WTC11 (cell line): ENCODE results near the gene WIZ. TPM values are rescaled to one million over a fixed set of nuclear protein-coding genes. Genes with fewer than 3 reads are reported as not detected.
A peak's percentile ranks its signal among the peaks of the same experiment; 100 is the strongest.

Experiments used
- ATAC-seq: fragments of 200-7000 bp; cut with Tn5 transposase; 2 replicates; pipeline ENCODE4 v1.10.0; 2021; ENCODE audit warnings: mild to moderate bottlenecking, moderate library complexity
- CTCF ChIA-PET: fragments of 300-600 bp; sonication (Branson Sonifier 250); formaldehyde crosslinking; loops from one replicate; lab custom pipeline; 2021; ENCODE audit warnings: antibody characterized with exemption; lab: Charles Lee
- POLR2A ChIA-PET: fragments of 350-600 bp; sonication (Branson Sonifier 250); formaldehyde crosslinking; loops from one replicate; lab custom pipeline; 2021; ENCODE audit warnings: antibody characterized with exemption; lab: Charles Lee
- DNase-seq: peaks from one replicate; pipeline ENCODE4 v3.0.0; 2021; ENCODE audit warnings: low spot score
- H3K27ac Mint-ChIP-seq: 2 replicates; pipeline ENCODE4 v1.8.0; 2021; ENCODE audit warnings: mixed read lengths
- H3K27me3 Mint-ChIP-seq: 2 replicates; pipeline ENCODE4 v1.8.0; 2021; ENCODE audit warnings: low read depth, mild to moderate bottlenecking, moderate library complexity, mixed read lengths
- H3K36me3 Mint-ChIP-seq: 2 replicates; pipeline ENCODE4 v1.8.0; 2021; ENCODE audit warnings: mixed read lengths
- H3K4me1 Mint-ChIP-seq: 2 replicates; pipeline ENCODE4 v1.8.0; 2022; ENCODE audit warnings: mixed read lengths
- H3K4me3 Mint-ChIP-seq: 2 replicates; pipeline ENCODE4 v1.8.0; 2021; ENCODE audit warnings: mild to moderate bottlenecking, moderate library complexity, mixed read lengths
- H3K9me3 Mint-ChIP-seq: 2 replicates; pipeline ENCODE4 v1.8.0; 2021; ENCODE audit warnings: mixed read lengths
- FOXK1 ChIP-seq: sonication (generic); formaldehyde crosslinking; IDR thresholded peaks from 2 replicates; pipeline ENCODE4 v1.8.0; 2022; ENCODE audit warnings: mild to moderate bottlenecking, moderate library complexity, missing genetic modification reagents
- GRHL2 ChIP-seq: fragments of 250-450 bp; sonication (Bioruptor Pico); IDR thresholded peaks from 2 replicates; pipeline ENCODE4 v1.8.0; 2022; ENCODE audit warnings: mild to moderate bottlenecking, moderate library complexity; ENCODE audit not compliant: insufficient replicate concordance, severe bottlenecking
- JUN ChIP-seq: sonication (generic); formaldehyde crosslinking; IDR thresholded peaks from 2 replicates; pipeline ENCODE4 v1.8.0; 2023; ENCODE audit warnings: mild to moderate bottlenecking, missing genetic modification reagents
- NR2C2 ChIP-seq: sonication (generic); formaldehyde crosslinking; IDR thresholded peaks from 2 replicates; pipeline ENCODE4 v1.8.0; 2022; ENCODE audit warnings: mild to moderate bottlenecking, missing genetic modification reagents
- SP1 ChIP-seq: sonication (generic); formaldehyde crosslinking; conservative IDR thresholded peaks from 2 replicates; pipeline ENCODE4 v1.8.1; 2022; ENCODE audit warnings: missing genetic modification reagents
- ZNF138 ChIP-seq: sonication (generic); formaldehyde crosslinking; conservative IDR thresholded peaks from 2 replicates; pipeline ENCODE4 v1.8.1; 2022; ENCODE audit warnings: mild to moderate bottlenecking, moderate library complexity, missing genetic modification reagents
- total RNA-seq: library from RNA; stranded (reverse); gene quantifications from 3 replicates; pipeline ENCODE4 v1.2.3, GENCODE V29; 2021
- TF ChIP-seq, protein P1 (sequence below): fragments of 250-450 bp; sonication (Bioruptor Pico); IDR thresholded peaks from 2 replicates; pipeline ENCODE4 v1.9.0; 2021; ENCODE audit warnings: mild to moderate bottlenecking
- TF ChIP-seq, protein P2 (sequence below): sonication (generic); formaldehyde crosslinking; IDR thresholded peaks from 2 replicates; pipeline ENCODE4 v1.8.1; 2022; ENCODE audit warnings: low read depth, mild to moderate bottlenecking, moderate library complexity, missing genetic modification reagents, borderline replicate concordance
- TF ChIP-seq, protein P3 (sequence below): sonication (generic); formaldehyde crosslinking; conservative IDR thresholded peaks from 2 replicates; pipeline ENCODE4 v1.8.1; 2022; ENCODE audit warnings: mild to moderate bottlenecking, missing genetic modification reagents
- TF ChIP-seq, protein P4 (sequence below): sonication (generic); formaldehyde crosslinking; IDR thresholded peaks from 2 replicates; pipeline ENCODE4 v1.8.1; 2023; ENCODE audit warnings: mild to moderate bottlenecking, missing genetic modification reagents, moderate library complexity
- TF ChIP-seq, protein P5 (sequence below): sonication (generic); formaldehyde crosslinking; conservative IDR thresholded peaks from 2 replicates; pipeline ENCODE4 v1.8.1; 2023; ENCODE audit warnings: mild to moderate bottlenecking, low read depth, missing genetic modification reagents, moderate library complexity
- TF ChIP-seq, protein P6 (sequence below): sonication (generic); formaldehyde crosslinking; IDR thresholded peaks from 2 replicates; pipeline ENCODE4 v1.8.0; 2022; ENCODE audit warnings: mild to moderate bottlenecking, missing genetic modification reagents
- TF ChIP-seq, protein P7 (sequence below): sonication (generic); formaldehyde crosslinking; IDR thresholded peaks from 2 replicates; pipeline ENCODE4 v1.8.1; 2023; ENCODE audit warnings: mild to moderate bottlenecking, moderate library complexity, missing genetic modification reagents
- TF ChIP-seq, protein P8 (sequence below): sonication (generic); formaldehyde crosslinking; IDR thresholded peaks from 2 replicates; pipeline ENCODE4 v1.8.0; 2022; ENCODE audit warnings: mild to moderate bottlenecking, missing genetic modification reagents

WIZ gene
- total RNA-seq, 1 experiment from 2014 or later: 43.9 TPM

DNA sequence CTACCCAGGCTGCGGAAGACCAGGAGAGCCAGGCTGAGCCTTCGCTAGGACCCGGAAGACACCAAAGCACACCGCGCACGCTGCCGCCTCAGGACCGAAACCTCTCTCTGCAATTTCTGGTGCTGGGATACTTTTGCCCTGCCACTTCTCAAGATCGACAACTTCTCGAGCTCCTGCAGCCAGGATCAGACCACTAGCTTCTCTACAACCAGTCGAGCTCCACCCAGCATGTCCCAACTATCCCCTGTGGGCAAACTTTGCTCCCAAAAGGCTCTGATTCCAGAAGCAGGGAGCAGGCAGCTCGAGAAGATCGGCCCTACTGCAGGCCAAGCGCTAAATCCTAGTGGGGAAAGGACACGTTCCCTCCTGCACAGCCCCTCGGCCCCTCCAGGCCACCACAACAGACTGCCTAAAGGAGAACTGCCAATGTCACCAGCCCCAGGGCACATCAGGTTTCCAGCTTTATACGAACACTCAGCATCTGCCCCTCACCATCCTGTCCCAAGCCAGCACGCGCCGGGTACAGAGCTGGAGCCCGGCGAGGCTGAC is 71.1 kb downstream of the WIZ start:
- H3K4me1 Mint-ChIP-seq: peaks cover 29% of the 10 kb centered on the region
- CTCF ChIA-PET: interaction anchor here (0.8 to 4.5 kb wide), 12 partner anchors 35 to 277 kb away, joined by 3 to 22 read pairs (median 5); partner anchors contain the start of gene AKAP8L
- no peaks in the 10 kb centered on the region for H3K9me3 Mint-ChIP-seq
- POLR2A ChIA-PET: interaction anchor here (0.7 to 2.4 kb wide), 7 partner anchors 41 to 177 kb away, joined by 3 to 31 read pairs (median 5); partner anchors contain the start of genes AKAP8L, BRD4 and EPHX3
- peak overlapping the region; percentile 95 for H3K27ac Mint-ChIP-seq
- no peak for DNase-seq
- H3K4me3 Mint-ChIP-seq: peak overlapping the region; percentile 99
- H3K27me3 Mint-ChIP-seq: no peaks in the 10 kb centered on the region
- TF ChIP-seq GRHL2: no peak
- TF ChIP-seq JUN (CRISPR knock-in tag): peak; percentile 70; the same call in 1 of the 2 replicates
- TF ChIP-seq, protein P1, sequence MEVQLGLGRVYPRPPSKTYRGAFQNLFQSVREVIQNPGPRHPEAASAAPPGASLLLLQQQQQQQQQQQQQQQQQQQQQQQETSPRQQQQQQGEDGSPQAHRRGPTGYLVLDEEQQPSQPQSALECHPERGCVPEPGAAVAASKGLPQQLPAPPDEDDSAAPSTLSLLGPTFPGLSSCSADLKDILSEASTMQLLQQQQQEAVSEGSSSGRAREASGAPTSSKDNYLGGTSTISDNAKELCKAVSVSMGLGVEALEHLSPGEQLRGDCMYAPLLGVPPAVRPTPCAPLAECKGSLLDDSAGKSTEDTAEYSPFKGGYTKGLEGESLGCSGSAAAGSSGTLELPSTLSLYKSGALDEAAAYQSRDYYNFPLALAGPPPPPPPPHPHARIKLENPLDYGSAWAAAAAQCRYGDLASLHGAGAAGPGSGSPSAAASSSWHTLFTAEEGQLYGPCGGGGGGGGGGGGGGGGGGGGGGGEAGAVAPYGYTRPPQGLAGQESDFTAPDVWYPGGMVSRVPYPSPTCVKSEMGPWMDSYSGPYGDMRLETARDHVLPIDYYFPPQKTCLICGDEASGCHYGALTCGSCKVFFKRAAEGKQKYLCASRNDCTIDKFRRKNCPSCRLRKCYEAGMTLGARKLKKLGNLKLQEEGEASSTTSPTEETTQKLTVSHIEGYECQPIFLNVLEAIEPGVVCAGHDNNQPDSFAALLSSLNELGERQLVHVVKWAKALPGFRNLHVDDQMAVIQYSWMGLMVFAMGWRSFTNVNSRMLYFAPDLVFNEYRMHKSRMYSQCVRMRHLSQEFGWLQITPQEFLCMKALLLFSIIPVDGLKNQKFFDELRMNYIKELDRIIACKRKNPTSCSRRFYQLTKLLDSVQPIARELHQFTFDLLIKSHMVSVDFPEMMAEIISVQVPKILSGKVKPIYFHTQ (CRISPR knock-in tag): peak; percentile 54; the same call in 1 of the 2 replicates
- TF ChIP-seq, protein P2, sequence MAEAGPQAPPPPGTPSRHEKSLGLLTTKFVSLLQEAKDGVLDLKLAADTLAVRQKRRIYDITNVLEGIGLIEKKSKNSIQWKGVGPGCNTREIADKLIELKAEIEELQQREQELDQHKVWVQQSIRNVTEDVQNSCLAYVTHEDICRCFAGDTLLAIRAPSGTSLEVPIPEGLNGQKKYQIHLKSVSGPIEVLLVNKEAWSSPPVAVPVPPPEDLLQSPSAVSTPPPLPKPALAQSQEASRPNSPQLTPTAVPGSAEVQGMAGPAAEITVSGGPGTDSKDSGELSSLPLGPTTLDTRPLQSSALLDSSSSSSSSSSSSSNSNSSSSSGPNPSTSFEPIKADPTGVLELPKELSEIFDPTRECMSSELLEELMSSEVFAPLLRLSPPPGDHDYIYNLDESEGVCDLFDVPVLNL (CRISPR knock-in tag): peak; percentile 9; the same call in 1 of the 2 replicates
- TF ChIP-seq FOXK1 (CRISPR knock-in tag): no peak
- TF ChIP-seq, all 79 proteins: peak for 3
- no peaks in the 10 kb centered on the region; the same call in 1 of the 2 replicates for H3K36me3 Mint-ChIP-seq
- no peak for ATAC-seq

DNA sequence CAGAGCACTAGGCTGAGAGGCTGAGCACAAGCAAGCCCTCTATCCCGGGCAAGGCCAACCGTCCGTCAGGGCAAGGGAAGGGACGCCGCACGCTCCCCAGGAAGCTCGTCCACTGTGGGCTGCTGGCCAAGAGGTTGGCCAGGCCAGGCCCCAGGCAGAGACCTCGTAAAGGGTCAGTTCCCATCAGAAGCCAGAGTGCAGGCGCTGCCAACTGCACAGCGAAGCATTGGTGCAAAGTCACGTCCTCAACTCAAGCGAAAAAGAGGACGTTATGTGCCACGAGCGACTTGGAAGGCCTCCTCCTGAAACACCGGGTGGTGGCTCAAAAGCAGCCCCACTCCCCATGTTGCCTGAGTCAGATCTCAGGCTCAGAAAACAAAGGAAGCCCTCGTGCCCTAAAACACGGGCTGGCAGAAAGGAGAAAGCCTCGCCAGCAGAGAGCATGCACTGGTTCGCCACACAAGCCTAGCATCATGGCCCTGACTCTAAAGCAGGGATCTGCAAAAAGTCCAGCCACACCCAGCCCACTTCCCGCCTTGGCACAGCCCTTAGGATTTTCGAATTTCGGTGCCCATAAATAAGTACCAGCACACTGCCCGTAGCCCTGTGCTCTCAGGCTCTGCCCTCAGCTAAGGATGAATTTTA is 74.8 kb downstream of the WIZ start:
- Mint-ChIP-seq H3K27ac (peak overlapping the region; percentile 53), H3K4me3 (no peak overlapping the region), H3K4me1 (peaks cover 15% of the 10 kb centered on the region), H3K36me3 (peaks cover 32% of the 10 kb centered on the region), H3K9me3 (no peaks in the 10 kb centered on the region), H3K27me3 (no peaks in the 10 kb centered on the region)
- ChIA-PET POLR2A (no interaction called here), CTCF (no interaction called here)
- TF ChIP-seq, protein P3, sequence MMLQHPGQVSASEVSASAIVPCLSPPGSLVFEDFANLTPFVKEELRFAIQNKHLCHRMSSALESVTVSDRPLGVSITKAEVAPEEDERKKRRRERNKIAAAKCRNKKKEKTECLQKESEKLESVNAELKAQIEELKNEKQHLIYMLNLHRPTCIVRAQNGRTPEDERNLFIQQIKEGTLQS (CRISPR knock-in tag): no peak
- TF ChIP-seq ZNF138 (no peak), NR2C2 (no peak)
- TF ChIP-seq, protein P4, sequence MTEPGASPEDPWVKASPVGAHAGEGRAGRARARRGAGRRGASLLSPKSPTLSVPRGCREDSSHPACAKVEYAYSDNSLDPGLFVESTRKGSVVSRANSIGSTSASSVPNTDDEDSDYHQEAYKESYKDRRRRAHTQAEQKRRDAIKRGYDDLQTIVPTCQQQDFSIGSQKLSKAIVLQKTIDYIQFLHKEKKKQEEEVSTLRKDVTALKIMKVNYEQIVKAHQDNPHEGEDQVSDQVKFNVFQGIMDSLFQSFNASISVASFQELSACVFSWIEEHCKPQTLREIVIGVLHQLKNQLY: no peak
- ATAC-seq: no peak
- no peak for DNase-seq

DNA sequence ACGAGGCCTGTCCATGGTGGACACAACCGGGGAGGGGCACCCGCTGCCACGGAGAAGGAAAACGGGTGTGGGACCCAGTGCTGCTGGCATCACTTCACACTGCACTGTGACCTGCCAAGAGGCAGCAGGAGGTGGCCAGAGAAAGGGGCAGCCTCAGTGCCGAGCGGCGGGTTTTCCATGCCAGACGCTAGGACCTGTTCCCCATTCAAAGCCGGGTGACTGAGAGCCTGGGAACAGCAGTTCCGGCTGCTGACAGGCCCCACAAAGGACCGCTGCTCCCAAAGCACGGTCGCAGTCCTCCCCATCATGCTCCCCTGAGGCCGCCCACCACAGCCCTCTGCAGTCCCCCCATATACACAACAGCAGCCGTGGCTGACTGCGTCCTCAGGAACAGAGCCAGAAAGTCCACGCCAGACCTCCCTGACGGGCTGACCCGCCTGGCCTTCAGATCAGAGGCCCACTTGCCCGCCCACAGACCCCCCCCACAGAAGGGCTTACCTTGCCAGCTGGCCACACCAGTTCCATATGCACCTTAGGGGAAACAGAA is 75.6 kb downstream of the WIZ start:
- H3K36me3 Mint-ChIP-seq: peaks cover 34% of the 10 kb centered on the region
- H3K27me3 Mint-ChIP-seq: no peaks in the 10 kb centered on the region
- H3K4me1 Mint-ChIP-seq: peaks cover 15% of the 10 kb centered on the region
- POLR2A ChIA-PET: no interaction called here
- H3K9me3 Mint-ChIP-seq: no peaks in the 10 kb centered on the region
- H3K27ac Mint-ChIP-seq: no peak overlapping the region; the same call in 1 of the 2 replicates
- H3K4me3 Mint-ChIP-seq: no peak overlapping the region
- DNase-seq: no peak
- CTCF ChIA-PET: no interaction called here
- no peak for ATAC-seq
- TF ChIP-seq, protein P5, sequence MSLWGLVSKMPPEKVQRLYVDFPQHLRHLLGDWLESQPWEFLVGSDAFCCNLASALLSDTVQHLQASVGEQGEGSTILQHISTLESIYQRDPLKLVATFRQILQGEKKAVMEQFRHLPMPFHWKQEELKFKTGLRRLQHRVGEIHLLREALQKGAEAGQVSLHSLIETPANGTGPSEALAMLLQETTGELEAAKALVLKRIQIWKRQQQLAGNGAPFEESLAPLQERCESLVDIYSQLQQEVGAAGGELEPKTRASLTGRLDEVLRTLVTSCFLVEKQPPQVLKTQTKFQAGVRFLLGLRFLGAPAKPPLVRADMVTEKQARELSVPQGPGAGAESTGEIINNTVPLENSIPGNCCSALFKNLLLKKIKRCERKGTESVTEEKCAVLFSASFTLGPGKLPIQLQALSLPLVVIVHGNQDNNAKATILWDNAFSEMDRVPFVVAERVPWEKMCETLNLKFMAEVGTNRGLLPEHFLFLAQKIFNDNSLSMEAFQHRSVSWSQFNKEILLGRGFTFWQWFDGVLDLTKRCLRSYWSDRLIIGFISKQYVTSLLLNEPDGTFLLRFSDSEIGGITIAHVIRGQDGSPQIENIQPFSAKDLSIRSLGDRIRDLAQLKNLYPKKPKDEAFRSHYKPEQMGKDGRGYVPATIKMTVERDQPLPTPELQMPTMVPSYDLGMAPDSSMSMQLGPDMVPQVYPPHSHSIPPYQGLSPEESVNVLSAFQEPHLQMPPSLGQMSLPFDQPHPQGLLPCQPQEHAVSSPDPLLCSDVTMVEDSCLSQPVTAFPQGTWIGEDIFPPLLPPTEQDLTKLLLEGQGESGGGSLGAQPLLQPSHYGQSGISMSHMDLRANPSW: no peak
- no peak for TF ChIP-seq SP1
- TF ChIP-seq, protein P6, sequence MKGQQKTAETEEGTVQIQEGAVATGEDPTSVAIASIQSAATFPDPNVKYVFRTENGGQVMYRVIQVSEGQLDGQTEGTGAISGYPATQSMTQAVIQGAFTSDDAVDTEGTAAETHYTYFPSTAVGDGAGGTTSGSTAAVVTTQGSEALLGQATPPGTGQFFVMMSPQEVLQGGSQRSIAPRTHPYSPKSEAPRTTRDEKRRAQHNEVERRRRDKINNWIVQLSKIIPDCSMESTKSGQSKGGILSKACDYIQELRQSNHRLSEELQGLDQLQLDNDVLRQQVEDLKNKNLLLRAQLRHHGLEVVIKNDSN (CRISPR knock-in tag): no peak
- TF ChIP-seq, protein P7, sequence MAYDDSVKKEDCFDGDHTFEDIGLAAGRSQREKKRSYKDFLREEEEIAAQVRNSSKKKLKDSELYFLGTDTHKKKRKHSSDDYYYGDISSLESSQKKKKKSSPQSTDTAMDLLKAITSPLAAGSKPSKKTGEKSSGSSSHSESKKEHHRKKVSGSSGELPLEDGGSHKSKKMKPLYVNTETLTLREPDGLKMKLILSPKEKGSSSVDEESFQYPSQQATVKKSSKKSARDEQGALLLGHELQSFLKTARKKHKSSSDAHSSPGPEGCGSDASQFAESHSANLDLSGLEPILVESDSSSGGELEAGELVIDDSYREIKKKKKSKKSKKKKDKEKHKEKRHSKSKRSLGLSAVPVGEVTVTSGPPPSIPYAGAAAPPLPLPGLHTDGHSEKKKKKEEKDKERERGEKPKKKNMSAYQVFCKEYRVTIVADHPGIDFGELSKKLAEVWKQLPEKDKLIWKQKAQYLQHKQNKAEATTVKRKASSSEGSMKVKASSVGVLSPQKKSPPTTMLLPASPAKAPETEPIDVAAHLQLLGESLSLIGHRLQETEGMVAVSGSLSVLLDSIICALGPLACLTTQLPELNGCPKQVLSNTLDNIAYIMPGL (CRISPR knock-in tag): no peak
- TF ChIP-seq, protein P2 (CRISPR knock-in tag): no peak
- TF ChIP-seq, protein P8, sequence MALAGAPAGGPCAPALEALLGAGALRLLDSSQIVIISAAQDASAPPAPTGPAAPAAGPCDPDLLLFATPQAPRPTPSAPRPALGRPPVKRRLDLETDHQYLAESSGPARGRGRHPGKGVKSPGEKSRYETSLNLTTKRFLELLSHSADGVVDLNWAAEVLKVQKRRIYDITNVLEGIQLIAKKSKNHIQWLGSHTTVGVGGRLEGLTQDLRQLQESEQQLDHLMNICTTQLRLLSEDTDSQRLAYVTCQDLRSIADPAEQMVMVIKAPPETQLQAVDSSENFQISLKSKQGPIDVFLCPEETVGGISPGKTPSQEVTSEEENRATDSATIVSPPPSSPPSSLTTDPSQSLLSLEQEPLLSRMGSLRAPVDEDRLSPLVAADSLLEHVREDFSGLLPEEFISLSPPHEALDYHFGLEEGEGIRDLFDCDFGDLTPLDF (CRISPR knock-in tag): no peak
- TF ChIP-seq, protein P4: no peak
